ENCODE data around the gene TCN1. TPM values are rescaled to one million over a fixed set of nuclear protein-coding genes. Genes with fewer than 3 reads are reported as not detected.

Gene TCN1
- total RNA-seq, 1 experiment from 2014 or later, result 1.7 TPM

DNA sequence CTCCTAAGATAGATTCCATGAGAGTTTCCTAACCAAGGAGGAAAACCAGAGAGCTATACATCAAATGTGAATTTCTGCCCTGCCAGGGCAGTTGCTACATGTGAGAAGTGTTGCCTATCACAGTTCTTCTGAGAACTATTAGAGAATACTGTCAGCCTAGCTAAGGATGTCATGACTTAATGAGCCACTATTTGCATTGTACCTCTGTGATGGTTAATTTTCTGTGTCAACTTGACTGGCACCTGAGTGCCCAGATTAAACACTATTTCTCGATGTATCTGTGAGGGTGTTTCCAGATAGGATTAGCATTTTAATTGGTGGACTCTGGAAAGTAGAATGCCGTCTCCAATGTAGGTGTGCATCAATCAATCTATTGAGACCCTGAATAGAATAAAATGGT is 1.7 kb upstream of the TCN1 start:
- intact Hi-C loops (cut with micrococcal nuclease), result no loop called here
- ATAC-seq, result no peak

GRCh38 chr11:59866836-59867235 is 549 bp upstream of the TCN1 start:
- H3K4me2 ChIP-seq (ENCODE audit: low read length), result 0 out of 2 replicates have a peak overlapping the region, but pooled peaks have one; percentile 7

More for the DNA sequence above, 1.7 kb upstream of the TCN1 start:
- no peaks in the 10 kb centered on the region for H3K9me2 ChIP-seq (ENCODE audit: insufficient read depth)
- H4K20me1 ChIP-seq (ENCODE audit: insufficient read depth), result no peaks in the 10 kb centered on the region
- POLR2A ChIA-PET, result no interaction called here
- H3K9ac ChIP-seq (ENCODE audit: low read length), result no peak overlapping the region
- no peak overlapping the region for H3K27ac ChIP-seq (ENCODE audit: low read depth, low read length)
- no peak overlapping the region for H2AFZ ChIP-seq (ENCODE audit: low read depth, low read length, poor library complexity, severe bottlenecking)
- H3K4me2 ChIP-seq (ENCODE audit: low read length), result no peak overlapping the region
- H3K4me3 ChIP-seq (replicated peaks in 1 of 2; ENCODE audit: low read depth in 1 of 2, low read length in 2 of 2), result no peak overlapping the region
- TF ChIP-seq SP1 (IDR thresholded peaks at IDR 0.05; ENCODE audit: low read depth) (no peak), CEBPB (IDR thresholded peaks at IDR 0.05; ENCODE audit: low read depth) (no peak), ATF3 (IDR thresholded peaks at IDR 0.05) (no peak), FOSL1 (IDR thresholded peaks at IDR 0.05; ENCODE audit: low read depth) (no peak), YY1 (IDR thresholded peaks at IDR 0.05; ENCODE audit: extremely low read depth, insufficient replicate concordance, low read depth, low read length) (no peak), ZNF274 (IDR thresholded peaks at IDR 0.05; ENCODE audit: low read depth, low read length) (no peak)
- H3K79me2 ChIP-seq (ENCODE audit: insufficient read depth, low read length), result no peaks in the 10 kb centered on the region
- BruUV-seq (replicated peaks), result no TSS peak
- CTCF ChIA-PET, result no interaction called here
- H3K4me1 ChIP-seq (ENCODE audit: control insufficient read depth in 1 of 2, insufficient read depth in 2 of 2, low read length in 2 of 2), result peaks cover 0 to 27% of the 10 kb centered on the region in 2 experiments; a peak in 2 of 4 replicates
- DNase-seq (ENCODE audit: low read depth, low spot score), result no peak
- RAD21 ChIA-PET (ENCODE audit: low non-redundant PET in 1 of 2, low total read pairs in 2 of 2, uncharacterized antibody in 2 of 2, unreplicated experiment in 2 of 2), result no interaction called here
- H3K27me3 ChIP-seq (ENCODE audit: insufficient read depth, low read length), result no peaks in the 10 kb centered on the region
- H3K36me3 ChIP-seq (ENCODE audit: control insufficient read depth in 1 of 2, insufficient read depth in 2 of 2, low read length in 2 of 2), result no peaks in the 10 kb centered on the region
- no peaks in the 10 kb centered on the region for H3K9me3 ChIP-seq (ENCODE audit: control insufficient read depth in 1 of 2, insufficient read depth in 1 of 2, low read depth in 1 of 2, low read length in 2 of 2)

More at GRCh38 chr11:59866836-59867235, 549 bp upstream of the TCN1 start:
- Histone ChIP-seq H3K27ac (ENCODE audit: low read depth, low read length) (no peak overlapping the region), H3K9ac (ENCODE audit: low read length) (no peak overlapping the region), H4K20me1 (ENCODE audit: insufficient read depth) (no peaks in the 10 kb centered on the region), H3K4me1 (ENCODE audit: control insufficient read depth in 1 of 2, insufficient read depth in 2 of 2, low read length in 2 of 2) (peaks cover 0 to 27% of the 10 kb centered on the region in 2 experiments; a peak in 2 of 4 replicates), H3K27me3 (ENCODE audit: insufficient read depth, low read length) (no peaks in the 10 kb centered on the region), H3K79me2 (ENCODE audit: insufficient read depth, low read length) (no peaks in the 10 kb centered on the region), H2AFZ (ENCODE audit: low read depth, low read length, poor library complexity, severe bottlenecking) (peak overlapping the region; percentile 50), H3K9me2 (ENCODE audit: insufficient read depth) (no peaks in the 10 kb centered on the region), H3K36me3 (ENCODE audit: control insufficient read depth in 1 of 2, insufficient read depth in 2 of 2, low read length in 2 of 2) (no peaks in the 10 kb centered on the region), H3K4me3 (replicated peaks in 1 of 2; ENCODE audit: low read depth in 1 of 2, low read length in 2 of 2) (no peak overlapping the region), H3K9me3 (ENCODE audit: control insufficient read depth in 1 of 2, insufficient read depth in 1 of 2, low read depth in 1 of 2, low read length in 2 of 2) (no peaks in the 10 kb centered on the region)
- RAD21 ChIA-PET (ENCODE audit: low non-redundant PET in 1 of 2, low total read pairs in 2 of 2, uncharacterized antibody in 2 of 2, unreplicated experiment in 2 of 2), result no interaction called here
- ATAC-seq (no peak), DNase-seq (ENCODE audit: low read depth, low spot score) (no peak)
- CTCF ChIA-PET, result no interaction called here
- TF ChIP-seq POLR2A (IDR thresholded peaks at IDR 0.05; ENCODE audit: borderline replicate concordance, extremely low read depth, insufficient read depth, insufficient read length), result no peak
- no peak for TF ChIP-seq EZH2 (IDR thresholded peaks at IDR 0.05)
- TF ChIP-seq CEBPB (IDR thresholded peaks at IDR 0.05; ENCODE audit: low read depth), result no peak
- no peak for TF ChIP-seq YY1 (IDR thresholded peaks at IDR 0.05; ENCODE audit: extremely low read depth, insufficient replicate concordance, low read depth, low read length)
- no peak for TF ChIP-seq POLR2AphosphoS5 (IDR thresholded peaks at IDR 0.05; ENCODE audit: low read depth, low read length)
- no peak for TF ChIP-seq ZFX (IDR thresholded peaks at IDR 0.05)
- no peak for TF ChIP-seq CTCF (IDR thresholded peaks at IDR 0.05 in 2 of 3, conservative IDR thresholded peaks at IDR 0.05 in 1 of 3; ENCODE audit: borderline replicate concordance in 1 of 3, insufficient read depth in 1 of 3, low read depth in 2 of 3, low read length in 2 of 3)
- no peak for TF ChIP-seq ZNF274 (IDR thresholded peaks at IDR 0.05; ENCODE audit: low read depth, low read length)
- no peak for TF ChIP-seq ATF3 (IDR thresholded peaks at IDR 0.05)
- no peak for TF ChIP-seq RAD21 (IDR thresholded peaks at IDR 0.05; ENCODE audit: low read depth)
- TF ChIP-seq FOSL1 (IDR thresholded peaks at IDR 0.05; ENCODE audit: low read depth), result no peak
- POLR2A ChIA-PET, result no interaction called here
- no TSS peak for BruUV-seq (replicated peaks)
- intact Hi-C loops (cut with micrococcal nuclease), result no loop called here
